HEK293 (cell line): ENCODE data around the gene RETREG3.

ENCODE experiments used
- KLF10 ChIP-seq: fragments of 450-650 bp; IDR thresholded peaks from 2 replicates; pipeline ENCODE4 v1.5.1; 2018; ENCODE audit warnings: missing biosample characterization, mild to moderate bottlenecking, missing genetic modification characterization
- KLF16 ChIP-seq: fragments of 450-650 bp; formaldehyde crosslinking; IDR thresholded peaks from 2 replicates; pipeline ENCODE4 v1.5.1; 2017; ENCODE audit warnings: missing biosample characterization, missing genetic modification characterization
- WT1 ChIP-seq: fragments of 450-650 bp; formaldehyde crosslinking; IDR thresholded peaks from 2 replicates; pipeline ENCODE4 v1.5.1; 2016; ENCODE audit warnings: missing biosample characterization, missing genetic modification characterization
- YY1 ChIP-seq: fragments of 450-650 bp; formaldehyde crosslinking; IDR thresholded peaks from 2 replicates; pipeline ENCODE4 v1.5.1; 2018; ENCODE audit warnings: missing biosample characterization, missing genetic modification characterization
- ZNF133 ChIP-seq: fragments of 450-650 bp; formaldehyde crosslinking; IDR thresholded peaks from 2 replicates; pipeline ENCODE4 v1.5.1; 2016; ENCODE audit warnings: missing biosample characterization, missing genetic modification characterization
- ZNF157 ChIP-seq: fragments of 450-650 bp; formaldehyde crosslinking; IDR thresholded peaks from 2 replicates; pipeline ENCODE4 v1.5.1; 2016; ENCODE audit warnings: missing biosample characterization, missing genetic modification characterization
- ZNF274 ChIP-seq, 2 experiments: fragments of 200-500 bp in 1 of 2; fragments of 450-650 bp in 1 of 2; sonication (Bioruptor generic) in 1 of 2; formaldehyde crosslinking in 1 of 2; IDR thresholded peaks; 2 replicates each; pipeline versions ENCODE4 v1.5.1 to v1.6.1; 2014 to 2016; ENCODE audit warnings: borderline replicate concordance in 1 of 2, inconsistent platforms in 1 of 2, low read length in 1 of 2, missing biosample characterization in 1 of 2, missing genetic modification characterization in 1 of 2
- ZNF350 ChIP-seq: fragments of 450-650 bp; formaldehyde crosslinking; IDR thresholded peaks from 2 replicates; pipeline ENCODE4 v1.5.0; 2017; ENCODE audit warnings: missing biosample characterization, mild to moderate bottlenecking, missing genetic modification characterization
- ZNF416 ChIP-seq: fragments of 450-650 bp; formaldehyde crosslinking; IDR thresholded peaks from 2 replicates; pipeline ENCODE4 v1.5.1; 2016; ENCODE audit warnings: missing biosample characterization, missing genetic modification characterization
- ZNF777 ChIP-seq: fragments of 450-650 bp; formaldehyde crosslinking; IDR thresholded peaks from 2 replicates; pipeline ENCODE4 v1.5.1; 2017; ENCODE audit warnings: missing biosample characterization, missing genetic modification characterization, borderline replicate concordance
- TF ChIP-seq, protein P1 (sequence below): fragments of 450-650 bp; formaldehyde crosslinking; IDR thresholded peaks from 2 replicates; pipeline ENCODE4 v1.5.1; 2016; ENCODE audit warnings: missing biosample characterization, missing genetic modification characterization
- TF ChIP-seq, protein P2 (sequence below): fragments of 450-650 bp; formaldehyde crosslinking; optimal IDR thresholded peaks from 2 replicates; pipeline ENCODE3; 2016; ENCODE audit warnings: missing biosample characterization, mild to moderate bottlenecking, missing genetic modification characterization

DNA sequence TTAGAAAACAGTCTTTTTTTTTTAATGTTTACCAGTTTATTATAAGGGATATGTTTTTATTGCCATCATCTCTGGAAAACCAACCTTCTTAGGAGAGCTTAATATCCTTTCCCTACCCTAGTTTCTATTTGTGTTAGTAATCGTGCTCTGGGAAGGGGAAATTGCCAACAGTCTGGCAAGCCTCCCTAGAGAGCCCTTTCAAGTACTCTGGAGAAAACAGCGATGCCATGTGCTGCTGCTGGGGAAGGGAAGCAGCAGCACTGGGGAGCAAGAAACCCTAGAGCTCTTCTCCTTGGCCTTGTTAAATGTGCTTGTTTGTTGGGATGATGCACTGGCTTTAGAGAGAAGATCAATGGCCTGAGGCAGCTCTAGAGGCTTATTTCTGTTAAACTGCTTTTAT is 10.3 kb downstream of the RETREG3 start:
- TF ChIP-seq KLF16 (tag by site-specific recombination) (no peak), YY1 (no peak), ZNF416 (tag by site-specific recombination) (no peak), ZNF777 (tag by site-specific recombination) (no peak), KLF10 (tag by site-specific recombination) (no peak), ZNF157 (no peak), ZNF350 (tag by site-specific recombination) (no peak), WT1 (no peak), ZNF274 (IDR thresholded peaks at IDR 0.05; ENCODE audit: low read length) (no peak), ZNF274 (tag by site-specific recombination; IDR thresholded peaks at IDR 0.05; ENCODE audit: borderline replicate concordance) (no peak), ZNF133 (no peak)
- TF ChIP-seq, protein P1, sequence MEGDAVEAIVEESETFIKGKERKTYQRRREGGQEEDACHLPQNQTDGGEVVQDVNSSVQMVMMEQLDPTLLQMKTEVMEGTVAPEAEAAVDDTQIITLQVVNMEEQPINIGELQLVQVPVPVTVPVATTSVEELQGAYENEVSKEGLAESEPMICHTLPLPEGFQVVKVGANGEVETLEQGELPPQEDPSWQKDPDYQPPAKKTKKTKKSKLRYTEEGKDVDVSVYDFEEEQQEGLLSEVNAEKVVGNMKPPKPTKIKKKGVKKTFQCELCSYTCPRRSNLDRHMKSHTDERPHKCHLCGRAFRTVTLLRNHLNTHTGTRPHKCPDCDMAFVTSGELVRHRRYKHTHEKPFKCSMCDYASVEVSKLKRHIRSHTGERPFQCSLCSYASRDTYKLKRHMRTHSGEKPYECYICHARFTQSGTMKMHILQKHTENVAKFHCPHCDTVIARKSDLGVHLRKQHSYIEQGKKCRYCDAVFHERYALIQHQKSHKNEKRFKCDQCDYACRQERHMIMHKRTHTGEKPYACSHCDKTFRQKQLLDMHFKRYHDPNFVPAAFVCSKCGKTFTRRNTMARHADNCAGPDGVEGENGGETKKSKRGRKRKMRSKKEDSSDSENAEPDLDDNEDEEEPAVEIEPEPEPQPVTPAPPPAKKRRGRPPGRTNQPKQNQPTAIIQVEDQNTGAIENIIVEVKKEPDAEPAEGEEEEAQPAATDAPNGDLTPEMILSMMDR (tag by site-specific recombination): no peak
- TF ChIP-seq, protein P2, sequence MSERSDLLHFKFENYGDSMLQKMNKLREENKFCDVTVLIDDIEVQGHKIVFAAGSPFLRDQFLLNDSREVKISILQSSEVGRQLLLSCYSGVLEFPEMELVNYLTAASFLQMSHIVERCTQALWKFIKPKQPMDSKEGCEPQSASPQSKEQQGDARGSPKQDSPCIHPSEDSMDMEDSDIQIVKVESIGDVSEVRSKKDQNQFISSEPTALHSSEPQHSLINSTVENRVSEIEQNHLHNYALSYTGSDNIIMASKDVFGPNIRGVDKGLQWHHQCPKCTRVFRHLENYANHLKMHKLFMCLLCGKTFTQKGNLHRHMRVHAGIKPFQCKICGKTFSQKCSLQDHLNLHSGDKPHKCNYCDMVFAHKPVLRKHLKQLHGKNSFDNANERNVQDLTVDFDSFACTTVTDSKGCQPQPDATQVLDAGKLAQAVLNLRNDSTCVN (tag by site-specific recombination): no peak
